Stimulated activated CD8-positive, alpha-beta memory T cell treated with anti-CD3 and anti-CD28 coated beads, Interleukin-2, amount 100 ng/mL, for 48 hours (primary cell): ENCODE measurements around the gene TRIM28.

Source experiments
- DNase-seq, 2 donors: peaks; one replicate each; pipeline ENCODE4 v3.0.0-alpha.2; 2020; ENCODE audit warnings: low read depth in 2 of 2

Gene TRIM28

GRCh38 chr19:58560007-58560887, 16.4 kb downstream of the TRIM28 start:
- DNase-seq, result no peak

GRCh38 chr19:58560921-58561320, 17.1 kb downstream of the TRIM28 start:
- DNase-seq, result no peak

GRCh38 chr19:58561373-58562121, 17.7 kb downstream of the TRIM28 start:
- no peak for DNase-seq

- DNase-seq, result peak in 1 of 2 donors; percentile 37
Observed at GRCh38 chr19:58562122-58563033, 18.5 kb downstream of the TRIM28 start.

- peak in 1 of 2 donors; percentile 27 for DNase-seq
Observed at GRCh38 chr19:58563034-58563573, 19.2 kb downstream of the TRIM28 start.

GRCh38 chr19:58563823-58564222, 20.0 kb downstream of the TRIM28 start:
- DNase-seq, result no peak

GRCh38 chr19:58566989-58567388, 23.1 kb downstream of the TRIM28 start:
- DNase-seq, result no peak

- DNase-seq, result no peak
Observed at GRCh38 chr19:58568453-58569130, 24.7 kb downstream of the TRIM28 start.

GRCh38 chr19:58569191-58569942, 25.5 kb downstream of the TRIM28 start:
- no peak for DNase-seq

- no peak for DNase-seq
Observed at GRCh38 chr19:58569943-58570670, 26.2 kb downstream of the TRIM28 start.

GRCh38 chr19:58570770-58571574, 27.1 kb downstream of the TRIM28 start:
- no peak for DNase-seq

- DNase-seq, result no peak
Observed at GRCh38 chr19:58571575-58571947, 27.7 kb downstream of the TRIM28 start.

- no peak for DNase-seq
Observed at GRCh38 chr19:58572026-58572817, 28.4 kb downstream of the TRIM28 start.

GRCh38 chr19:58572818-58573657, 29.2 kb downstream of the TRIM28 start, which contains the start of gene MZF1:
Gene MZF1, minus strand, starts transcription at chr19:58573335. Its CDS starts 1,946 bp downstream, at chr19:58571389.
- DNase-seq, result peak; percentile 98 to 99

- DNase-seq, result no peak
Observed at GRCh38 chr19:58573658-58574164, 29.8 kb downstream of the TRIM28 start.

- DNase-seq, result peak; percentile 75
Observed at GRCh38 chr19:58575183-58576041, 31.5 kb downstream of the TRIM28 start.
